Uterus (tissue), 4 donors: Measurements from ENCODE around the gene ITPR1. TPM values are rescaled to one million over a fixed set of nuclear protein-coding genes. Genes with fewer than 3 reads are reported as not detected.
A peak's percentile ranks its signal among the peaks of the same experiment; 100 is the strongest.

Experiments used
- DNase-seq, 2 donors: peaks; one replicate each; pipeline ENCODE4 v3.0.0-alpha.2; 2019 to 2020
- H3K27ac ChIP-seq, 2 donors: fragments of 200-600 bp; sonication (generic); 1 replicate in 1 of 2; 2 replicates in 1 of 2; pipeline ENCODE4 v1.5.1; 2016 to 2018
- H3K27me3 ChIP-seq, 2 donors: fragments of 200-600 bp; sonication (generic); one replicate each; pipeline ENCODE4 v1.5.1; 2018 to 2019; ENCODE audit warnings: control low read depth in 1 of 2
- H3K36me3 ChIP-seq, 2 donors: fragments of 200-600 bp; sonication (generic); one replicate each; pipeline ENCODE4 v1.5.1; 2019; ENCODE audit warnings: control low read depth in 1 of 2
- H3K4me1 ChIP-seq, 2 donors: fragments of 200-600 bp; sonication (generic); one replicate each; pipeline ENCODE4 v1.5.1; 2018 to 2019; ENCODE audit warnings: control low read depth in 1 of 2
- H3K4me3 ChIP-seq, 2 donors: fragments of 200-600 bp; sonication (generic); 1 replicate in 1 of 2; 2 replicates in 1 of 2; pipeline ENCODE4 v1.5.1; 2018 to 2019; ENCODE audit warnings: mild to moderate bottlenecking in 1 of 2
- H3K9me3 ChIP-seq, 2 donors: fragments of 200-600 bp; sonication (generic); one replicate each; pipeline ENCODE4 v1.5.1; 2019; ENCODE audit warnings: control low read depth in 1 of 2
- CTCF ChIP-seq, 4 experiments: fragments of 200-600 bp in 2 of 4; fragments of 450-650 bp in 2 of 4; sonication (generic) in 2 of 4; IDR thresholded peaks; one replicate each; pipeline ENCODE4 v1.5.1; 2016 to 2019; ENCODE audit warnings: antibody characterized with exemption in 4 of 4, mild to moderate bottlenecking in 2 of 4, moderate library complexity in 1 of 4
- POLR2A ChIP-seq, 2 donors: fragments of 450-650 bp; IDR thresholded peaks; one replicate each; pipeline ENCODE4 v1.6.1; 2016; ENCODE audit warnings: antibody characterized with exemption in 2 of 2, mild to moderate bottlenecking in 1 of 2, moderate library complexity in 1 of 2
- intact Hi-C: fragments of 100-400 bp; cut with DNase I; formaldehyde crosslinking; loops from one replicate; pipeline ENCODE4 v1.15.1; 2023; ENCODE audit warnings: low total_unique reads
- total RNA-seq, 4 donors: library from RNA; depleted of rRNA in 3 of 4; stranded (reverse); fragments of >200 nt in 3 of 4; gene quantifications; one replicate each; pipeline versions ENCODE4 v1.1.0 to v1.2.4, GENCODE V29; 2014 to 2023
- donor health status: DM: yes; HTN: yes; CAD: no.

The ITPR1 gene
- total RNA-seq, 4 donors from 2014 or later = 98.2 to 224 (median 141) TPM

GRCh38 chr3:4687167-4687566 lies 194.0 kb downstream of the ITPR1 start:
- Histone ChIP-seq H3K27me3 (no peaks in the 10 kb centered on the region), H3K9me3 (no peaks in the 10 kb centered on the region), H3K4me3 (no peak overlapping the region), H3K27ac (peak overlapping the region; percentile 57 to 91), H3K36me3 (no peaks in the 10 kb centered on the region), H3K4me1 (no peaks in the 10 kb centered on the region)
- TF ChIP-seq CTCF (IDR thresholded peaks at IDR 0.05) (no peak), POLR2A (IDR thresholded peaks at IDR 0.05) (no peak)
- no peak for DNase-seq
- intact Hi-C loops = no loop called here

- no peak for TF ChIP-seq CTCF (IDR thresholded peaks at IDR 0.05)
- no peak for TF ChIP-seq POLR2A (IDR thresholded peaks at IDR 0.05)
- no peak for DNase-seq
- intact Hi-C loops = no loop called here
- H3K9me3 ChIP-seq = no peaks in the 10 kb centered on the region
- peak overlapping the region; percentile 57 to 91 for H3K27ac ChIP-seq
- no peaks in the 10 kb centered on the region for H3K36me3 ChIP-seq
- H3K4me1 ChIP-seq = no peaks in the 10 kb centered on the region
- H3K27me3 ChIP-seq = no peaks in the 10 kb centered on the region
- H3K4me3 ChIP-seq = no peak overlapping the region
These were observed 194.4 kb downstream of the ITPR1 start for GRCh38 chr3:4687596-4687995.

GRCh38 chr3:4688411-4688810 lies 195.3 kb downstream of the ITPR1 start:
- Histone ChIP-seq H3K4me1 (no peaks in the 10 kb centered on the region), H3K27ac (peak overlapping the region; percentile 57 to 91), H3K27me3 (no peaks in the 10 kb centered on the region), H3K36me3 (no peaks in the 10 kb centered on the region), H3K9me3 (no peaks in the 10 kb centered on the region), H3K4me3 (no peak overlapping the region)
- peak in 1 of 2 donors; percentile 43 for DNase-seq
- TF ChIP-seq CTCF (IDR thresholded peaks at IDR 0.05) (no peak), POLR2A (IDR thresholded peaks at IDR 0.05) (no peak)
- intact Hi-C loops = no loop called here

GRCh38 chr3:4689021-4689420 lies 195.9 kb downstream of the ITPR1 start:
- Histone ChIP-seq H3K36me3 (no peaks in the 10 kb centered on the region), H3K27ac (peak overlapping the region in 1 of 2 donors; percentile 91), H3K27me3 (no peaks in the 10 kb centered on the region), H3K4me1 (no peaks in the 10 kb centered on the region), H3K4me3 (no peak overlapping the region), H3K9me3 (no peaks in the 10 kb centered on the region)
- no peak for DNase-seq
- intact Hi-C loops = no loop called here
- TF ChIP-seq POLR2A (IDR thresholded peaks at IDR 0.05) (no peak), CTCF (IDR thresholded peaks at IDR 0.05) (no peak)

- Histone ChIP-seq H3K27me3 (no peaks in the 10 kb centered on the region), H3K9me3 (no peaks in the 10 kb centered on the region), H3K4me3 (no peak overlapping the region), H3K27ac (peak overlapping the region in 1 of 2 donors; percentile 91), H3K4me1 (no peaks in the 10 kb centered on the region), H3K36me3 (no peaks in the 10 kb centered on the region)
- intact Hi-C loops = no loop called here
- no peak for TF ChIP-seq CTCF (IDR thresholded peaks at IDR 0.05)
- TF ChIP-seq POLR2A (IDR thresholded peaks at IDR 0.05) = no peak
- no peak for DNase-seq
These were observed 197.1 kb downstream of the ITPR1 start for GRCh38 chr3:4690277-4690676.
